ENCODE results near the gene SELENOO.

The SELENOO gene

DNA sequence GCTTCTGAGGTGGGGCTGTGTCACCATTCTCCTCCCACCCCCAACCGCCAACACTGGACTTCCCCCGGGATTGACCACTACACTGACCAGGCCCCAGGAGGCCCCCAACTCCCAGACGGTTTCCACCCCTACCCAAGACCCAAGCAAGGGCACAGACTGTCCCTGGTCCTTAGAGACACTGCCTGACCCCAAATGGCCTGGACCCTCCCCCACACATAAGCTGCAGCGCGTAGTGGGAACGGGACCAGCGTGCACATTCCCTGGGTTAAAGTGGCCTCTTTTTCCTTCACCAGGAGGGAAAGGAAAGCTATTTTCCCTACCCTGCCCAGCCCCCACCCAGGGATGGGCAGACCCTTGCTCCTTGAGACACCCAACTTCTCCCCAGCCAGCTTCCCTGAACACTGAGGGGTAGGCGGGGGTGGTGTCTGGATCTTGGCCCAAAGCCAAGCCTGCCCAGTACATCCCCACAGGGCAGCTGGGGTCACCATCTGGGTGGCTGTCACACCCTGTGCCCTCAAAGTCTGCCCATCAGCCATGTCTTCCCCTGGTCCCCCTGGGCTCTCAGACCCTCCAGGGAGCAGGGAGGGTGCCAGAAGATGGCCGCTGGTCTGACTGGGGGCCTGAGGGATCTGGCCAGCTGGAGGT lies 62.3 kb downstream of the SELENOO start:
- Histone ChIP-seq H2BK5ac (ENCODE audit: low read depth, low read length, poor library complexity, severe bottlenecking) (no peak overlapping the region), H2AFZ (ENCODE audit: low read depth, low read length) (no peak overlapping the region), H2BK12ac (ENCODE audit: low read length in 2 of 2) (peak overlapping the region in 1 of 2 experiments; percentile 11), H3K79me1 (replicated peaks; ENCODE audit: low read length, poor library complexity, severe bottlenecking) (peaks cover 11% of the 10 kb centered on the region), H3K4me2 (ENCODE audit: low read length, poor library complexity, severe bottlenecking) (no peak overlapping the region), H3K9ac (ENCODE audit: low read length) (no peak overlapping the region), H3K18ac (ENCODE audit: low read depth in 1 of 2, low read length in 2 of 2) (peak overlapping the region in 1 of 2 experiments; percentile 64), H3K36me3 (ENCODE audit: control insufficient read depth in 1 of 2, insufficient read depth in 2 of 2, low read depth in 1 of 2, low read length in 2 of 2) (peaks cover 0 to 29% of the 10 kb centered on the region in 2 experiments), H2BK15ac (ENCODE audit: low read depth, poor library complexity, severe bottlenecking) (peak overlapping the region; percentile 75), H2BK120ac (ENCODE audit: low read depth, low read length) (no peak overlapping the region), H3K9me3 (ENCODE audit: control insufficient read depth, low read length) (no peaks in the 10 kb centered on the region), H3K14ac (ENCODE audit: low read length in 2 of 2) (no peak overlapping the region), H4K8ac (ENCODE audit: low read length) (peak overlapping the region; percentile 68), H3K4me1 (ENCODE audit: control insufficient read depth, insufficient read depth, low read depth, low read length) (peaks cover 43% of the 10 kb centered on the region), H3K4me3 (ENCODE audit: insufficient read depth in 1 of 2, low read depth in 1 of 2, low read length in 2 of 2) (no peak overlapping the region), H3K27ac (ENCODE audit: low read length, poor library complexity, severe bottlenecking) (no peak overlapping the region), H3K23ac (ENCODE audit: low read length in 2 of 2) (peak overlapping the region in 1 of 2 experiments; percentile 18), H3K27me3 (ENCODE audit: control insufficient read depth in 1 of 2, insufficient read depth in 1 of 2, low read length in 2 of 2) (peaks cover 0 to 22% of the 10 kb centered on the region in 2 experiments), H4K91ac (ENCODE audit: low read length) (peak overlapping the region; percentile 86), H2AK5ac (ENCODE audit: low read length, severe bottlenecking) (peak overlapping the region; percentile 27), H3K4ac (ENCODE audit: low read depth in 1 of 2, low read length in 2 of 2) (peak overlapping the region in 1 of 2 experiments; percentile 62)
- 73% methylated on average over 9 of the region's 9 CpGs for WGBS
- DNase-seq: no peak

DNA sequence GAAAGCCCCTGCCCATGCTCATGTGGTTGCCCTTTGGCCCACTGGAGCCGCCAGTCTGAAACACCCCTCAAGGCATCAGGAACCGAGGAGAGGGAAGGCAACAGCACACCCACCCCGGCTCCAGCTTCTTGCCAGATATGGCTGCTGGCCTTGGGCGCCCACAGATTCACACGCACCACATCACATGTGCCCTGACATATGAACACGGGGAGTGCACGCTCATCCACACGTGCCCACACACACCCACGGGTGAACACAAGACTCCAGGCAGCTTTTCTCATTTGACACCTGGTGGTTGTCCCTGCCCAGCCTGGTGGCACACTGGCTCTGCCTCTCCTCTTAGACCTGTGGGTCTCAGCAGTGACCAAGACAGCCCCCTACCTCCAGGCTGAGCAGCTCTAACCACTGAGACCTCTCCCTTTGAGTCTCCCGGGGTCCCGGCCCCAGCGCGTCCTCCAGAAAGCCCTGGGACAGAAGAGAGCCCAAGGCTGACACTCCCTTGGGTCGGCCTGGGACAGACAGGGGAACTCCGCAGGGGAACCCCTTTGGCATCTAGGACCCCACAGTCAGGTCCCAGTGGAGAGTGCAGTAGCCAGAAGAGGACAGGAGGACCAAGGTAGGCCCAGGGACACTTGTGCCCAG lies 63.4 kb downstream of the SELENOO start:
- Histone ChIP-seq H3K4ac (ENCODE audit: low read depth in 1 of 2, low read length in 2 of 2) (no peak overlapping the region), H3K79me1 (replicated peaks; ENCODE audit: low read length, poor library complexity, severe bottlenecking) (peaks cover 5% of the 10 kb centered on the region), H3K14ac (ENCODE audit: low read length in 2 of 2) (no peak overlapping the region), H4K8ac (ENCODE audit: low read length) (no peak overlapping the region), H2BK12ac (ENCODE audit: low read length in 2 of 2) (no peak overlapping the region), H3K18ac (ENCODE audit: low read depth in 1 of 2, low read length in 2 of 2) (no peak overlapping the region), H3K27ac (ENCODE audit: low read length, poor library complexity, severe bottlenecking) (no peak overlapping the region), H4K91ac (ENCODE audit: low read length) (no peak overlapping the region), H3K9ac (ENCODE audit: low read length) (no peak overlapping the region), H2BK15ac (ENCODE audit: low read depth, poor library complexity, severe bottlenecking) (no peak overlapping the region), H3K23ac (ENCODE audit: low read length in 2 of 2) (no peak overlapping the region), H3K27me3 (ENCODE audit: control insufficient read depth in 1 of 2, insufficient read depth in 1 of 2, low read length in 2 of 2) (peaks cover 0 to 22% of the 10 kb centered on the region in 2 experiments), H3K9me3 (ENCODE audit: control insufficient read depth, low read length) (no peaks in the 10 kb centered on the region), H3K36me3 (ENCODE audit: control insufficient read depth in 1 of 2, insufficient read depth in 2 of 2, low read depth in 1 of 2, low read length in 2 of 2) (peaks cover 0 to 20% of the 10 kb centered on the region in 2 experiments), H2AFZ (ENCODE audit: low read depth, low read length) (no peak overlapping the region), H3K4me2 (ENCODE audit: low read length, poor library complexity, severe bottlenecking) (no peak overlapping the region), H3K4me1 (ENCODE audit: control insufficient read depth, insufficient read depth, low read depth, low read length) (peaks cover 37% of the 10 kb centered on the region), H2AK5ac (ENCODE audit: low read length, severe bottlenecking) (no peak overlapping the region), H2BK5ac (ENCODE audit: low read depth, low read length, poor library complexity, severe bottlenecking) (no peak overlapping the region), H3K4me3 (ENCODE audit: insufficient read depth in 1 of 2, low read depth in 1 of 2, low read length in 2 of 2) (no peak overlapping the region), H2BK120ac (ENCODE audit: low read depth, low read length) (no peak overlapping the region)
- no peak for DNase-seq
- WGBS: 94% methylated on average over 15 of the region's 15 CpGs

DNA sequence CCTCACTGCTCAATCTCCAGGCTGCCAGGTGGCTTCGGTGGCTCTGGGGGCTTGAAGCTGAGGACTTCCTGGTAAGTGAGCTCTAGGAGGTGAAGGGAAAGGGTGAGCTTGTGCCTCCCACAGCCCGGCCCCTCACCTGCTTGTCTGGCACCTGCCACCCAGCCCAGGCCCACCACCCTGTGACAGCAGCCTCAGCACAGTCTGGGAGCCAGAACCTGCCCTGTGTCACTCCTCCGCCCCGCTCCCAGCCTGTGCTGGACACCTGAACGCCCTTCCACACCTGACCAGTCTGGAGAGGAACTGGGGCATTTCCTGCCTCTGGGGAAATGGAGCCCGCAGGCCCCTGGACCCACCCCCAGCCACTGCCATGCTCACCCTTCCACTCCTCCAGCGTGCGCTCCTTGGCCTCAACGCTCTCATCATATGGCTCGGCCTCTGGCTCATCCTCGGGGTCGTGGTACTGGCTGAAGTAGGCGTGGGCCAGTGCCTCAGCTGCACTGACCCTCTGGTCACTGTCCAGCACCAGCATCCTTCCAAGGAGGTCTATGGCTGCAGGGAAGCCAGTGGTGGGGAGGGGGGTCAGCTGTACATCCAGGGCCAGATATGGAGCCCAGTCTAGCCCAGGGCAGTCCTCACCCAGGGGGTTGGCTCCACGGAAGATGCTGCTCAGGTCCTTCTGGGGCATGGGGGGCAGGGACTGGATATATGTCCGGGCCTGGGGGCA lies 64.3 kb downstream of the SELENOO start:
- no peak overlapping the region for H3K4me2 ChIP-seq (ENCODE audit: low read length, poor library complexity, severe bottlenecking)
- H3K4me1 ChIP-seq (ENCODE audit: control insufficient read depth, insufficient read depth, low read depth, low read length): peaks cover 35% of the 10 kb centered on the region
- H3K27ac ChIP-seq (ENCODE audit: low read length, poor library complexity, severe bottlenecking): no peak overlapping the region
- H3K4me3 ChIP-seq (ENCODE audit: insufficient read depth in 1 of 2, low read depth in 1 of 2, low read length in 2 of 2): no peak overlapping the region
- H3K27me3 ChIP-seq (ENCODE audit: control insufficient read depth in 1 of 2, insufficient read depth in 1 of 2, low read length in 2 of 2): peaks cover 0 to 22% of the 10 kb centered on the region in 2 experiments
- peaks cover 3% of the 10 kb centered on the region for H3K79me1 ChIP-seq (replicated peaks; ENCODE audit: low read length, poor library complexity, severe bottlenecking)
- H2BK15ac ChIP-seq (ENCODE audit: low read depth, poor library complexity, severe bottlenecking): no peak overlapping the region
- no peak overlapping the region for H3K4ac ChIP-seq (ENCODE audit: low read depth in 1 of 2, low read length in 2 of 2)
- no peak overlapping the region for H3K18ac ChIP-seq (ENCODE audit: low read depth in 1 of 2, low read length in 2 of 2)
- H2BK12ac ChIP-seq (ENCODE audit: low read length in 2 of 2): no peak overlapping the region
- no peak overlapping the region for H3K9ac ChIP-seq (ENCODE audit: low read length)
- no peak overlapping the region for H3K23ac ChIP-seq (ENCODE audit: low read length in 2 of 2)
- peaks cover 0 to 17% of the 10 kb centered on the region in 2 experiments for H3K36me3 ChIP-seq (ENCODE audit: control insufficient read depth in 1 of 2, insufficient read depth in 2 of 2, low read depth in 1 of 2, low read length in 2 of 2)
- no peak for DNase-seq
- no peak overlapping the region for H4K91ac ChIP-seq (ENCODE audit: low read length)
- no peak overlapping the region for H2BK5ac ChIP-seq (ENCODE audit: low read depth, low read length, poor library complexity, severe bottlenecking)
- no peak overlapping the region for H3K14ac ChIP-seq (ENCODE audit: low read length in 2 of 2)
- no peak overlapping the region for H4K8ac ChIP-seq (ENCODE audit: low read length)
- H2BK120ac ChIP-seq (ENCODE audit: low read depth, low read length): no peak overlapping the region
- no peak overlapping the region for H2AFZ ChIP-seq (ENCODE audit: low read depth, low read length)
- H2AK5ac ChIP-seq (ENCODE audit: low read length, severe bottlenecking): no peak overlapping the region
- no peaks in the 10 kb centered on the region for H3K9me3 ChIP-seq (ENCODE audit: control insufficient read depth, low read length)
- WGBS: 87% methylated on average over 15 of the region's 15 CpGs

DNA sequence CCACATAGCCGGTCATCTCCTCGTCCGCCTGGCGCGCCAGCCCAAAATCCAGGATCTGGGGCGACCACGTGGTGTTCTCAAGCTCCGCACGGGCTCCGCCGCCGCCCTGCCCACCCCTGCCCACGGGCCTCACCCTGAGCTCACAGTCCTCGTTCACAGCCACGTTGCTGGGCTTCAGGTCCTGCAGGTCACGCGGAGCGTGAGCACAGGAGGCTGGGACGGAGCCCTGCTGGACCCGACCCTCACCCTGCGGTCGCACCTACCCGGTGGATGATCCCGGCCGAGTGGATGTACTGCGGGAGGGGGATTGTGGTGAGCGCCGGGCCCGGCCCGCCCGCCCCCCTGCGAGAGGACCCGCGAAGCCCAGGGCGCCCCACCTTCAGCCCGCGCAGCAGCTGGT lies 66.2 kb downstream of the SELENOO start:
- no peak overlapping the region for H3K4me2 ChIP-seq (ENCODE audit: low read length, poor library complexity, severe bottlenecking)
- H2BK120ac ChIP-seq (ENCODE audit: low read depth, low read length): no peak overlapping the region
- H3K9ac ChIP-seq (ENCODE audit: low read length): no peak overlapping the region
- H3K9me3 ChIP-seq (ENCODE audit: control insufficient read depth, low read length): no peaks in the 10 kb centered on the region
- no peak overlapping the region for H3K27ac ChIP-seq (ENCODE audit: low read length, poor library complexity, severe bottlenecking)
- no peak overlapping the region for H3K18ac ChIP-seq (ENCODE audit: low read depth in 1 of 2, low read length in 2 of 2)
- WGBS: 96% methylated on average over 34 of the region's 37 CpGs
- H4K8ac ChIP-seq (ENCODE audit: low read length): no peak overlapping the region
- H3K4me1 ChIP-seq (ENCODE audit: control insufficient read depth, insufficient read depth, low read depth, low read length): peaks cover 44% of the 10 kb centered on the region
- H3K23ac ChIP-seq (ENCODE audit: low read length in 2 of 2): no peak overlapping the region
- no peak for DNase-seq
- H3K27me3 ChIP-seq (ENCODE audit: control insufficient read depth in 1 of 2, insufficient read depth in 1 of 2, low read length in 2 of 2): peaks cover 0 to 22% of the 10 kb centered on the region in 2 experiments
- no peak overlapping the region for H2AK5ac ChIP-seq (ENCODE audit: low read length, severe bottlenecking)
- H4K91ac ChIP-seq (ENCODE audit: low read length): no peak overlapping the region
- peaks cover 0 to 18% of the 10 kb centered on the region in 2 experiments for H3K36me3 ChIP-seq (ENCODE audit: control insufficient read depth in 1 of 2, insufficient read depth in 2 of 2, low read depth in 1 of 2, low read length in 2 of 2)
- no peak overlapping the region for H2BK5ac ChIP-seq (ENCODE audit: low read depth, low read length, poor library complexity, severe bottlenecking)
- H2BK15ac ChIP-seq (ENCODE audit: low read depth, poor library complexity, severe bottlenecking): no peak overlapping the region
- H2BK12ac ChIP-seq (ENCODE audit: low read length in 2 of 2): no peak overlapping the region
- no peaks in the 10 kb centered on the region for H3K79me1 ChIP-seq (replicated peaks; ENCODE audit: low read length, poor library complexity, severe bottlenecking)
- H3K4ac ChIP-seq (ENCODE audit: low read depth in 1 of 2, low read length in 2 of 2): no peak overlapping the region
- H3K4me3 ChIP-seq (ENCODE audit: insufficient read depth in 1 of 2, low read depth in 1 of 2, low read length in 2 of 2): peak overlapping the region in 1 of 2 experiments; percentile 47
- no peak overlapping the region for H3K14ac ChIP-seq (ENCODE audit: low read length in 2 of 2)
- no peak overlapping the region for H2AFZ ChIP-seq (ENCODE audit: low read depth, low read length)
